ENCODE results near the gene INPP5A.
"Not testable (repeated sequence)": the region's sequence is repeated elsewhere in the genome, so short reads cannot be mapped to it uniquely, and the experiment has no call there.

Gene INPP5A, protein sequence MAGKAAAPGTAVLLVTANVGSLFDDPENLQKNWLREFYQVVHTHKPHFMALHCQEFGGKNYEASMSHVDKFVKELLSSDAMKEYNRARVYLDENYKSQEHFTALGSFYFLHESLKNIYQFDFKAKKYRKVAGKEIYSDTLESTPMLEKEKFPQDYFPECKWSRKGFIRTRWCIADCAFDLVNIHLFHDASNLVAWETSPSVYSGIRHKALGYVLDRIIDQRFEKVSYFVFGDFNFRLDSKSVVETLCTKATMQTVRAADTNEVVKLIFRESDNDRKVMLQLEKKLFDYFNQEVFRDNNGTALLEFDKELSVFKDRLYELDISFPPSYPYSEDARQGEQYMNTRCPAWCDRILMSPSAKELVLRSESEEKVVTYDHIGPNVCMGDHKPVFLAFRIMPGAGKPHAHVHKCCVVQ

DNA sequence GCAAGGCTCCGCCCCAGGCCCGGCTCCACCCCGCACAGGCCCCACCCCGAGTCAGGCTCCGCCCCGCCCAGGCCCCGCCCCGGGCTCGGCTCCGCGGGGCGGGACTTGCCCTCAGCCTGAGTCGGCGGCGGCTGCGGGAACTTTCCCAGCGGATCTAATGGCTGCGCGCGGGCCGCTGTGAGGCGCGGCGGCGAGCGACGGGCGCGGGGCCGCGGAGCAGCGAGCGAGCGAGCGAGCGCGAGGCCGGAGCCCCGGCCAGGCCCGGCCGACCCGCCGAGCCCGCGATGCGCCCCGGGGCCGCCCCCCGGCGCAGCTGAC, at the start of gene INPP5A:
Gene INPP5A (plus strand): TSS at position 104 of the 318 bp plus-strand sequence. CDS start 310 bp downstream, outside the sequence.
- no peak for DNase-seq (ENCODE audit: low read depth, low spot score)

DNA sequence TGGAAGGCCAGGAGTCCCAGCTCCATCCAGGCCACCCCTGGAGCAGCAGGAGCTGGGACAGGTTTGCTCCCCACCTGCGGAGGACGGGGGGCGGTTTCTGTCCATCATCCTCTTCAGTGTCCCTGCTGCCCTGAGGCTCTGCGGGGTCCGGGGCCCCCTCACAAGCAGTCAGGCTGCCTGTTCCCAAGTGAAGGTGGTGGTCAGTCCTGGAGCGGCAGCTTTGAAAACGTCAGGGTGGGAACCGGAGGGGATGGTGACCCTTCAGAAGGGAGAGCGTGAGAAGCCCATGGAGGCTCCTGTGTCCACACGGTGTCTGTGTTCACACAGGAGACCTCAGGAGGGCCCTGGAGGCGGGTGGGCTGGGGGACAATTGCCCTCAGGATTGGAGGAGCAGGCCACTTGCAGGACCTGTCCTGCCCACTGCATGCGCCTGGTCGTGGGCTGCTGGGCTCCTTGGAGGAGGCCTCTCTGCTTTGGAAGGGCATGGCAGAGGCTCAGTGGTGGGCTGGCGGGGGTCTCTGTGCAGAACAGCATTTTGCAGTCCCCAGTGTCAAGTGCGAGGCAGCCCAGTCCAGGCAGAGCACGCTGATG, 49.3 kb upstream of the INPP5A start:
- DNase-seq (ENCODE audit: low read depth, low spot score): no peak

DNA sequence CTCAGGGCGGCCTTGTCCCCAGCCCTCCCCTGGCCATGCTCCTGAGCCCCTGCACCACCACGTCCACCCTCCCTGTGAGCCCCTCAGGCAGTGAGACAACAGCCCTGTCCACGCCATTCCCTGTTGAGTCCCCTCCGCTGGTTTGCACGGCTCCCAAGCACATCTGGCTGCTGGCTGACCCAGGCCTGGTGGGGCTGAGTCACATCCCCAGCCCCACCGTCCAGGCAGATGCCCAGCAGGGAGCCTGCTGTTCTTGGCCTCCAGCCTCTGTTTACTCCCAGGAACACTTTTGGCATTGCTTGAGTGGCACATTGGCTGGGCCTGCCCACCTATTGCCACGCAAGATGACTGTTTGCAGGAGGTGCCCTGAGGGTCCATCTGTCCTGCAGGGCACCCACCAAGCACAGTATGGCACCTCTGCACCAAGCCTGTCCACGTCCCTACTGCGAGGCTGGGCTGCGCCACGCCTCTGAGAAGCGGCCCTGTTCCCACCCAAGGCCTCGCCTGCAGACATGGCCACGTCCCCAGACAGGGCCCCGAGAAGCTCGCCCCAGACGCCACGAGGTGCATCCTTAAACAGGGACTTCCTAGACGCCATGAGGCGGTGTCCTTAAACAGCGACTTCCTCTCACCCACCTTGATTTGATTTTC, 48.4 kb upstream of the INPP5A start:
- peak; percentile 69 for DNase-seq (ENCODE audit: low read depth, low spot score)

DNA sequence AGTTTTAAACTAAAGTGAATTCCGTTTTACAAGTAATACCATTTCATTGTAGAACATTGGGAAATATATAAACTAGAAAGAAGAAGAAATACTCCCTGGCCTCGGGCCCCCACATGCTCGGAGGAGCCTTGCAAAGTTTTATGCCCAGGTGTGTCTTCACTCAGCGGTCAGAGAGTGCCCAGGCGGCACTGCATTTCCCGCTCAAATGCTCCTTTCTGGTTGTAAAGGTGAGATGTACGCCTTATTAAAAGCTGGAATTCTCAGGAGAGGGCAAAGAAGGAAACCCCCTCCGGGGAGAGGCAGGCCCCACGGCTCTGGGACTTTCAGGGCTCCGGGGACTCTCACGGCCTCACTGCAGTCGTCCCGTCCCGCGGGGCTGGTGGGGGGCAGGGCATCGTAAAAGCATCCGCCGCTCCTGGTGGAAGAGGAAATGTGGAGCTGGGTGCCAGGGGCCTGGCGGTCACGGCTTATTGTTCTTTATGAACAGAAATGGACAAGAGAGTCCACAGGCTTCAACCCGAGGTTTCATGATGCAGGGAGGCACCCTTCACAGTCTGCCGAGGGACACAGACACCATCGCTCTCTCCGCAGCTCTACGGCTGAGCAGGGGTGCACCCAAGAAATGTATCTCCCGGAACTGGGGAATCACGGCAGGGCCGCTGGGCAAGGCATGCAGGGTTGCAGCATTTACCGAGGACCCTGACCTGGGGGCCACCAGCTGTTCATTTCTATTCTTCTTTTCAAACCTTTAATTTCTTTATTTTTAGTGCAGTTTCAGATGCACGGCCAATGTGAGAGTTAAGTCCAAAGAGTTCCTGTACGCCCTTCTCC, 47.7 kb upstream of the INPP5A start:
- no peak for DNase-seq (ENCODE audit: low read depth, low spot score)

DNA sequence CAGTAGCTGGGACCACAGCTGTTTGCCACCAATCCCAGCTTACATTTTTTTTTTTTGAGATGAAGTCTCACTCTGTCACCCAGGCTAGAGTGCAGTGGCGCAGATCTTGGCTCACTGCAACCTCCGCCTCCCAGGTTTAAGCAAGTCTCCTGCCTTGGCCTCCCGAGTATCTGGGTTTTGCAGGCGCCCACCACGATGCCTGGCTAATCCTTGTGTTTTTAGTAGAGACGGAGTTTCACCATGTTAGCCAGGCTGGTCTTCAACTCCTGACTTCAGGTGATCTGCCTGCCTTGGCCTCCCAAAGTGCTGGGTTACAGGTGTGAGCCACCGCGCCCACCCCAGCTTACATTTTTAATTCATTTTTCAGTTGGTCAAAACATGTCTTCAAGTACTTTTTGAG, 46.1 kb upstream of the INPP5A start:
- DNase-seq (ENCODE audit: low read depth, low spot score): not testable (repeated sequence)

DNA sequence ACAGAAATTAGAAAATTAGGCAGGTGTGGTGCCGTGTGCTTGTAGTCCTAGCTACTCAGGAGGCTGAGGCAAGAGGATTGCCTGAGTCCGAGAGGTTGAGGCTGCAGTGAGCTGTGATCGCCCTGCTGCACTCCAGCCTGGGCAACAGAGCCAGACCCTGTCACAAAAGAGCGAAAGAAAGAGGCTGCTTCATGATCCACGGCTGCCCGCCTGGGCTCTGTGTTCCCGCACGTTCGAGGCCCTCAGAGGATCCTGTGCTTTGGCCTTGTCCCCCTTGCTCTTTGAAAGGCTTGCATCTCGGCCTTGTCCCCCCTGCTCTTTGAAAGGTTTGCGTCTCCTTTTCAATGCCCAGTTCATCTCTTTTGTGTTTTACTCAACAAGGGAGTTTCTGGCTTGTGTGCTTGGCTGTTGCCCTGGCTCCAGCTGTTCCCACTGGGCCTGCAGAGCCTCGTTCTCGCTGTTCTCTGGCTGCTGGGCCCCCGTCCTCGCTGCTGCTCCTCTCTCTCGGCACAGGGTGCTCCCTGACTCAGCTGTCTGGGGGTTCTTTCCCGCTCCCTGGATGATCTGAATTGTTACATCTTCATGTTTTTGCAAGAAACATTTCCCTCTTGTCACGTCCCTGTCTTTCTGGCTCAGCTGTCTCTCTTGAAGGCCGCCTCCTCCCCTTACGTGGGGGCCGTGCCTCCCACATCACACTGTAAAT, 45.1 kb upstream of the INPP5A start:
- DNase-seq (ENCODE audit: low read depth, low spot score): no peak

DNA sequence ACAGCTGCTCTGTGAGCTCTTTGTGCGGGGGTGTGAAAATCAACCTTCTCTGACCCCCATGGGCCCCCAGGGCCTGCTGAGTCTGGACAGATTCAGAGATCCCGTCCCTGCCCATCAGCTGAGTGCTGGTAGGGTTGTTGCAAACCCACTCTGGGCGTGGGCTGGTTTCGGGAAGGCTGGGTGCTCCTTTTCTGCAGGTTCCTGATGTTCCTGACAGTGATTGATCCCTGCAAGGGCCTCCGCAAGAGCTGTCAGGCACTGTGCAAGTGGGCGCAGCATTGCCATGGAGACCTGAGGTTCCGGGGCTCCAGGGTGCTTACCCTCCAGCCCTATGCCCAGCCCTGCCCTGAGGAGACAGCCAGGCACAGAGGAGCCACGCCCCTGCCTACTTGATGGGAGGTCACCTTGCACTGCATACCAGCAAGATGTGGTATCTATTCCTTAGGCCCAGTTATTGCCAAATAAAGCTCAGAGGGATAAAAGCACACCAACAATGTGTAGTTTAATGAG, 44.3 kb upstream of the INPP5A start:
- no peak for DNase-seq (ENCODE audit: low read depth, low spot score)

DNA sequence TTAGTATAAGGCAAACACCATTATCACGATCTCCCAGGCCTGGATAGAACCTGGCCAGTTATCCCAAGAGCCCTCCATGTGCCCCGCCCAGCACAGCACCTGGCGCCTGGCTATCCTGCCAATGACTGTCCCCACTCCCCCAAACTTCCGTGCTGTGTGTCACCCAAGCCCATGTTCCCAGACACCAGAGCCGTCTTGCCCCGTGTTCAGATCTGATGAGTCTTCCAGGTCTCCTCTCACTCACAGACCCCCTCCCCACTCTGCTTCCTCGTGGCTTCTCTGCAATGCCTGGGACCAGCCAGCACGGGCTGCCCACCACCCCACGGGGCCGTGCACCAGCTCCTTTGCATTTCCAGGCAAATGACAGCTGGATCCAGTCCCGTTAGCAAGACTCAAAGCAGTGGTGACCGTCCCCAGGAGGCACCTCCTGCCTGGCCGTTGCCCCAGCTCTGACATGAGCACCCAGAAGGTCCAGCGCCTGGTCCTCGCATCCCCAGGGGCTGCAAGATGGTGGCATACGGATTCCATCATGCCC, 43.8 kb upstream of the INPP5A start:
- no peak for DNase-seq (ENCODE audit: low read depth, low spot score)

DNA sequence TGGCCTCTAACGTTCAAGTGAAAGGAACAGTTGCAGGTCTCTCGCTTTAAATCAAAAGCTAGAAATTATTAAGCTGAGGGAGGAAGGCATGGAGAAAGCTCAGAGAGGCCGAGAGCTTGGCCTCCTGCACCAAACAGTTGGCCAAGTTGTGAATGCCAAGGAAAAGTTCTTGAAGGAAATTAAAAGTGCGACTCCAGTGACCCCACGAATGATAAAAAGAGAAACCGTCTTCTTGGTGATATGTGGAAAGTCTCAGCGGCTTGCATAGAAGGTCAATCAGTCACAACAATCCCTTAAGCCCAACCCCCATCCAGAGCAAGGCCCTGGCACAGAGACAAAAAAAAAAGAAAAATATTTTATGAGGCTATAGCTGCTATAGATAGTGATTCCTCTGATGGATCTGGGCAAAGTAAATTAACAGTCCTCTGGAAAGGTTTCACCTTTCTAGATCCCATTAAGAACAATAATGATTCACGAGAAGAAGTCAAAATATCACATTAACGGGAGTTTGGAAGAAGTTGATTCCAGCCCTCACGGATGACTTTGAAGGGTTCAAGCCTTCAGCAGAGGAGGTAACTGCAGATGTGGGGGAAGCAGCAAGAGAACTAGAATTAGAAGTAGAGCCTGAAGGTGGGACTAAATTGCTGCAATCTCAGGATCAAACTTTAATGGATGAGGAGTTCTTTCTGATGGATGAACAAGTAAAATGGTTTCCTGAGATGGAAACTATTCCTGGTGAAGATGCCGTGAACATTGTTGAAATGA, 42.5 kb upstream of the INPP5A start:
- no peak for DNase-seq (ENCODE audit: low read depth, low spot score)

DNA sequence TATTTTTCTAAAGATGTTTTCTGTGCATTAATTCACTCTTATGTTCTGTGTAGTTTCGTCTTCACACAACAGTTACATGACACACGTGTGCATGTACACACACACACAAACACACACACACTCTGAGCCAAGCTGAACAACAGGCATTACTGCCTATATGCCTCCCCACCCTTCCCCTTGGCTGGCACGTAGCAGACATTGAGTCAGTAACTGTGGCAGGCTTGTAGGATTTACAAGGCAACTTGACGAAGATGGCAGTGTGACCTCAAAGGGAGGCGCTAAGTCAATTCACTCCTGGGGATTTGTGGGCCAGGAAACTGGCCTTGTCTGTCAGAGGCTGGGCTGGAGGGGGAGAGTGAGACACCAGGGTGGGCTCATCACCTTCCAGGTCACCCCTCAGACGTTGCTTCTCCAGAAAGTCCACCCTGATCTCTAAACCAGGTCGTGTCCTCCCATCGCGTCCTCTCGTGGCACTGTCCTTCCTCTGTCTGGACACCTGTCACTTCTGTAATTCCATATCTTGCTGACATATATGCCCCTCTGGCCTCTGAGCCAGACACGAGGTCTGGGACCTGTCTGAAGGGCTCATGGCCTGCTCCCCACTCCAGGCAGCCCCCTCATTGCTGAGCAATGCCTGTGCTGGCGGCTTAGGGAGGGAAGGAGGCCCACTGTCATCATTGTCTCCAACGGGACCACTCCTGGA, 41.1 kb upstream of the INPP5A start:
- no peak for DNase-seq (ENCODE audit: low read depth, low spot score)

DNA sequence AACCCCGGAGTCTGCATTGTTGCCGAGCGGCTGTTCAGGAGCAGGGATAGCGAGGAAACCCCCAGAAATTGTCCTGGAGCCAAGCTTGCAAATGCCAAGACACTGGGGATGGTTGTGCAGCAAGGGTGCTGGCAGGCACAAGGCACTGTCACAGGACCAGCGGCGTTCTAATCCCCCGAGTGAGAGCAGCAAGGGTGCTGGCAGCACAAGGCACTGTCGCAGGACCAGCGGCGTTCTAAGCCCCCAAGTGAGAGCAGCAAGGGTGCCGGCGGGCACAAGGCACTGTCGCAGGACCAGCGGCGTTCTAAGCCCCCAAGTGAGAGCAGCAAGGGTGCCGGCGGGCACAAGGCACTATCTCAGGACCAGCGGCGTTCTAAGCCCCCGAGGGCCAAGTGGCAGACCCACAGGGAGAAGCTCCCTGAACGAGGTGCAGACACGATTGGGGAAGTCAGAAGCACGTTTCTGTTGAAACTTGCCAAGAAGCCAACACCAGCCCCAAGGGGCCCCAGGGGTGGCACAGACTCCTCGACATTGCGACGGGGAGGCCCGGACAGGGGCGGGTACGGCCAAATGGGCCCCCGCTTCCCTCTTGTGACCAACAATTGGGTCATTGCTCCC, 40.4 kb upstream of the INPP5A start:
- no peak for DNase-seq (ENCODE audit: low read depth, low spot score)

DNA sequence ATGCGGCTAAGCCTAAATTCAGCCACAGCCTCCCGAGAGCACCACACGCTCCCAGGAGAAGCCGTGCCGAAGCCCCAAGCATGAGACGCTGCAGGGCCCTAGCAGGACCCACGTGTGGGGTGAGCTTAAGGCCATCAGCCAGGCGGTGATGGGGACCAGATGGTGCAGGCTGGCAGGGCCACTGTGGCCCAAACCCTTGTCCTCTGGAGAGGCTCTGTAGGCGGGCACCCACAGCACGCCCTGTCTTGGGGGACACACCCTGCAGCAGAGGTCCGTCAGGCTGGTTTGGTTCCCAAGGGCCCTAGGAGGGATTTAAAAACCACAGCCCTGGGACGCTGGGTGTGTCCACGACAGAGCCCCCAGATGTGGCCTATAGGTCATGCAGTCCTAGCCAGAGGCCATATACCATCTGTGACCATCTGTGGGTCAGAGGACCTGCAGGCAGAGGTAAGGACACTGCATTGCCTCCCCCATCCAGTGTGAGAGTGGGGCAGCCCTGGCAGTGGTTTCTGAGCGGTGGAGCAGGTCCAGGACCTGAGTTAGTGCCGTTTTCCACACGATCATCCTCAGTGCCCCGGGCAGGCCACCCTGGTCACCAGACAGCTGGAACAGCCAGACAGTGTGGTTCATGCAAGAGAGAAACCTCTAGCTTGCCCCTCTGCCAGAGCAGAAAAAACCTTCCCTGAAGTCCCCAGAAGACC, 39.6 kb upstream of the INPP5A start:
- no peak for DNase-seq (ENCODE audit: low read depth, low spot score)

DNA sequence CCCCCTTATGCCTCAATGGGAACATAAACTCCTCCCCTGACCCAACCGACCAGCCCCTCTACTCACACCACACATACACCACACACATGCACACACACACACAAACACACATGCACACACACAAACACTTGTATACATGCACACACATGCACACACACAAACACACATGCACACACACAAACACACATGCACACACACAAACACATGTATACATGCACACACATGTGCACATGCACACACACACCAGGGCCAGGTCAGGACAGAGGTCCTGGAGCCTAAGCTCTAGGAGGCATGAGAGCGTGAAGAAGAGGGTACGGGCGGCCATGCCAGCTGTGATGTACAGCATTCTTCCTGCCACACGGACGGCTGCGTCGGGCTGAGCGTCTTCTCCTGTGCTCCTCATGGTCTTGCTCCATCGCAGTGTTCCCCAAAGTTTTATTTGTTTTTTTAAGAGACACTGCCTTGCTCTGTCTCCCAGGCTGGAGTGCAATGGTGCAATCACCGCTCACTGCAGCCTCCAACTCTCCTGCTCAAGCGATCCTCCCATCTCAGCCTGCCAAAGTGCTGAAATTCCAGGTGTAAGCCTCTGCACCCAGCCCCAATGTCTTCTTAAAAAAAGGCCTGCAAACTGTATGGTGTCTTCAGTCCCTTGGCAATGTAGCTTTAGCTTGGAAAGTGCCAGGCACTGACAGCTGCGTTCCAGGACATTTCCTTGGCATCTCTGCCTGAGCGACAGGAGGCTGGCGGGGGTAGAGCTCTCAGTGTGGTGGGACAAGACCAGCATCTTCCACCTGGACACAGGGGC, 38.8 kb upstream of the INPP5A start:
- no peak for DNase-seq (ENCODE audit: low read depth, low spot score)

DNA sequence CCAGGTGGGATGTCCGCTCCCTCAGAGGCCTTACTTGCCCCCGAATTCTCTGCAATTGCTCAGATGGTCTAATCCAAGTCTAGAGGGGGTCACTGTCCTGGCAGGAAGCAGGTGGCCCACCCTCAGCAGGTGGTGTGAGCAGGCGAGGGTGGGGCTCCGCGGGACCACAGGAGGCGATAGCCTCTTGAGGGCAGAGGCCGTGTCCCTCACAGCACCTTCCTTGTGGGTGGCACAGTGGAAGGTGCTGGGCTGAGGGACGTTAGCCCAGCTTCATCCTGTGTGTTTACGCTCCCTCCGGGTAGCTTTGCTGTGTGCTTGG, 38.3 kb upstream of the INPP5A start:
- DNase-seq (ENCODE audit: low read depth, low spot score): no peak

DNA sequence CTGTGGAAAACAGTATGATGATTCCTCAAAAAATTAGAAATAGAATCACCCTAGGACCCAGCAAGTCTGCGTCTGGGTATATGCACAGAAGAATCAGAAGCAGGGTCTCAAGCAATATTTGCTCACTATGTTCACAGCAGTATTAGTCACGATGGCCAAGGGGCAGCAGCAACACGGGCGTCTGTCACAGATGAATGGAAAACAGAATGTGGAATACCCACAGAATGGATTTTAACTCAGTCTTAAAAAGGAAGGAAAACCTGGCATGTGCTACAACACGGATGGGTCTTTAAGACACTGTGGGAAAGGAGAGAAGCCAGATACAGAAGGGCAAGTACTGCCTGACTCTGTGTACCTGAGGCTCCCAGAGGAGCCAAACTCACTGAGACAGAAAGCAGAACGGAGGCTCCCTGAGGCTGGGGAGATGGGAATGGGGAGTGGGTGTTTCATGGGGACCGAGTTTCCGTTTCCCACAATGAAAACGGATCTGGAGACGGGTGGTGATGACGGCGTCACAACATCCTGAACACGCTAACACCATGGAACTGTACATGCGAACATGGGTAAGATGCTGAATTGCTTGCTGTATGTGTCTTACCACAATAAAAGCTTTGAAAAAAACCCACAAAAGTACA, 36.7 kb upstream of the INPP5A start:
- DNase-seq (ENCODE audit: low read depth, low spot score): no peak

DNA sequence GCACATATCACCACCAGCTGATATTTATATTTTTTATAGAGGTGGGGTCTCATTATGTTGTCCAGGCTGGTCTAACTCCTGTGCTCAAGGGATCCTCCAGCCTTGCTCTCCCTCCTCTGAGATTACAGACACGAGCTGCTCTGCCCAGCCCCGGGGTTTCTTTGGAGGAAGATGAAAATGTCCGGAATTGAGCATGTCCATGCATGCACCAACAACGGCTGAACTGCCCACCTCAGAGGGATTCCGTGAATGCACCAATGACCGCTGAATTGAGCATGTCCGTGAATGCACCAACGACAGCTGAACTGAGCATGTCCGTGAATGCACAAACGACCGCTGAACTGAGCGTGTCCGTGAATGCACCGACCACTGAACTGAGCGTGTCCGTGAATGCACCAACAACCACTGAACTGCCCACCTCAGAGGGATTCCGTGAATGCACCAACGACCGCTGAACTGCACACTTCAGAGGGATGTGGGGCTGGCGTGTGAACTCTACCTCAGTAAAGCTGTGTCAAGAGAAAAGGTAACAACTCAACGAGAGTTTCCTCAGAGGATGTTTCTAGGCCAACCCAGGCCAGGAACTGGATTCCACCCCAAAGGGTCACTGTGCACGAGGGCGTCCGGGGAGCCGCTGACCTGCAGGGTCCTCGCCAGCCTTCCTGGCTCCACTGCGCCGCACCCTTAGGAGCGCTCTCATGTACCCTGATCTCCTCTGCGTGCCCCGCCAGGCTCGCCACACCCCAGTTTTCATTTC, 34.9 kb upstream of the INPP5A start:
- no peak for DNase-seq (ENCODE audit: low read depth, low spot score)
